Glutamatergic neuron (in vitro differentiated cells): ENCODE results near the gene NDUFAF3. TPM values are rescaled to one million over a fixed set of nuclear protein-coding genes. Genes with fewer than 3 reads are reported as not detected.

ENCODE experiments used
- DNase-seq: peaks from one replicate; pipeline ENCODE4 v3.0.0; 2022
- H3K27ac Mint-ChIP-seq: one replicate; pipeline ENCODE4 v1.8.0; 2020; ENCODE audit warnings: mild to moderate bottlenecking, mixed read lengths, inconsistent platforms; ENCODE audit not compliant: unreplicated experiment
- H3K27me3 Mint-ChIP-seq: one replicate; pipeline ENCODE4 v1.8.0; 2020; ENCODE audit warnings: mild to moderate bottlenecking, moderate library complexity, mixed read lengths, inconsistent platforms; ENCODE audit not compliant: unreplicated experiment
- H3K36me3 Mint-ChIP-seq: one replicate; pipeline ENCODE4 v1.8.0; 2020; ENCODE audit warnings: mild to moderate bottlenecking, mixed read lengths, inconsistent platforms; ENCODE audit not compliant: unreplicated experiment
- H3K4me1 Mint-ChIP-seq: one replicate; pipeline ENCODE4 v1.8.0; 2020; ENCODE audit warnings: mild to moderate bottlenecking, low read depth, mixed read lengths, inconsistent platforms; ENCODE audit not compliant: unreplicated experiment
- H3K4me3 Mint-ChIP-seq: one replicate; pipeline ENCODE4 v1.8.0; 2020; ENCODE audit warnings: mild to moderate bottlenecking, mixed read lengths, inconsistent platforms; ENCODE audit not compliant: unreplicated experiment
- H3K9me3 Mint-ChIP-seq: one replicate; pipeline ENCODE4 v1.8.0; 2020; ENCODE audit warnings: mild to moderate bottlenecking, moderate library complexity, mixed read lengths, inconsistent platforms; ENCODE audit not compliant: unreplicated experiment
- CTCF ChIP-seq: fragments of 200-600 bp; sonication (generic); IDR thresholded peaks from one replicate; pipeline ENCODE4 v1.5.0; 2021; ENCODE audit not compliant: partially characterized antibody, unreplicated experiment
- total RNA-seq: library from RNA; stranded (reverse); fragmentation: NEBNext Ultra II Directional; extraction: Animal tissue kit (Norgen Biotek cat#: 25700); gene quantifications from one replicate; pipeline ENCODE4 v1.2.1, GENCODE V29; 2021; ENCODE audit not compliant: unreplicated experiment

Gene NDUFAF3
- total RNA-seq, 1 donor from 2014 or later: 50.6 TPM

DNA sequence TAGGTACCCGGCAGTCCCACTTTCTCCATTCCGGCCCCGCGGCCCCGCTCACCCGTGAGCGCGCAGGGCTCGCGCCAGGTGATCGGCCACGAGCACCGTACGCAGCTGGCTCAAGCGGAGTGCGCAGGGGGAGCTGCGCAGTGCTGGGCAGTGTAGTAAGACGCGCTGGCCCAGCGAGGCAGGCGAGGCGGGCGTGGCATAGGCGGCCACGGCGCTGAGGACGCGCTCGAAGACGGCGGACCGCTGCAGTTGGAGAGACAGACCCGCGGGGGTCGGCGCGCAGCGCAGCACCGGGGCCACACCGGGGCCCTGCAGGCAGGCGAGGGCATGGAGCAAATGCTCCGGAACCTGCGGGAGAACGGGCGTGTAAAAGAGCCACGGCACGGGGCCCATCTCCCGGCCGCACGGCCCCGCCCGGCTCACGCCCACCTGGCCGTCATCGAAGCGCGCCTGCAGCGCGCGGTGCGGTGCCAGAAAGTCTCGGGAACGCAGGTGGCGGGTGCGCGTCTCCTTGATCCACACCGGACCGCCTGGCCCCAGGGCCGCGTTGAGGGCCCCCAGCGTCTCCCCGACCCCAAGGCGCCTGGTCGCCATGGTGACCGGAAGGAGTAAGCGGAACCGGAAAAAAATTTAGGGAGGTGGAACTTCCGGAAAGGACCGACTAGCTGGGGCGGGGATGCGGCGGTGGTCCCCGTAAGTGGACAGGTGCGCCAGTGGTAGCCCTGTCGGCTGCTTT lies 3.8 kb upstream of the NDUFAF3 start, which contains the start of gene DALRD3:
Gene DALRD3, minus strand, starts transcription at position 610 of the 736 bp plus-strand sequence. Its CDS starts 16 bp downstream, at position 594.
- peaks cover 6% of the 10 kb centered on the region for H3K4me1 Mint-ChIP-seq
- peaks cover 18% of the 10 kb centered on the region for H3K27me3 Mint-ChIP-seq
- no peaks in the 10 kb centered on the region for H3K36me3 Mint-ChIP-seq
- peak; percentile 68 for DNase-seq
- H3K4me3 Mint-ChIP-seq: peak within 1 kb of the TSS; percentile 91
- peak within 1 kb of the TSS; percentile 78 for H3K27ac Mint-ChIP-seq
- no peak for TF ChIP-seq CTCF
- H3K9me3 Mint-ChIP-seq: peaks cover 11% of the 10 kb centered on the region

- Mint-ChIP-seq H3K4me1 (peaks cover 8% of the 10 kb centered on the region), H3K27me3 (peaks cover 18% of the 10 kb centered on the region), H3K4me3 (peak overlapping the region; percentile 91), H3K9me3 (peaks cover 13% of the 10 kb centered on the region), H3K27ac (peak overlapping the region; percentile 78), H3K36me3 (no peaks in the 10 kb centered on the region)
- DNase-seq: no peak
- no peak for TF ChIP-seq CTCF
Measured at GRCh38 chr3:49018707-49019006, 3.3 kb upstream of the NDUFAF3 start.

DNA sequence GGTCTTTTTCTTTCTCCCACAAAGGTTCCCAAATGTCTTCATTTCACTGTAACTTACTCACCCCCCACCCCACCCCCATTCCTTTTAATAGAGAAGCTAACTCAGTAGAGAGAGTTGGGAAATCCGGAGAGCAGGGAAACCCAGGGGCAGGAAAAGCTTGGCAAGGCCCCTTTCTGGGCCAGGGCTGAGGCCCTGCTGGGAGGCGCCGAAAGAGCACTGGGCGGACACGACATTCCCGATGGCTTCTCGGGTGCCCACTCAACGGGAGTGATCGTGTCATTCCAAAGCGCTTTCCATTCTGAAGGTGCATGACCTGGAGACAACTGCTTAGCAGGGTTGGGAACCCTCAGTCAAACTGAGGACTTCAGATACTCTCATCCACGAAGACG lies 2.0 kb upstream of the NDUFAF3 start:
- no peak for TF ChIP-seq CTCF
- peaks cover 13% of the 10 kb centered on the region for H3K9me3 Mint-ChIP-seq
- H3K27ac Mint-ChIP-seq: peak overlapping the region; percentile 28
- H3K27me3 Mint-ChIP-seq: peaks cover 16% of the 10 kb centered on the region
- H3K4me3 Mint-ChIP-seq: peak overlapping the region; percentile 83
- no peak for DNase-seq
- H3K36me3 Mint-ChIP-seq: no peaks in the 10 kb centered on the region
- H3K4me1 Mint-ChIP-seq: peaks cover 8% of the 10 kb centered on the region

GRCh38 chr3:49020330-49021212 lies 1.4 kb upstream of the NDUFAF3 start:
- Mint-ChIP-seq H3K4me3 (peak overlapping the region; percentile 95), H3K9me3 (peaks cover 12% of the 10 kb centered on the region), H3K27me3 (peaks cover 14% of the 10 kb centered on the region), H3K36me3 (no peaks in the 10 kb centered on the region), H3K4me1 (peaks cover 11% of the 10 kb centered on the region), H3K27ac (peak overlapping the region; percentile 28)
- no peak for TF ChIP-seq CTCF
- DNase-seq: no peak
